ENCODE results near the gene ARHGAP15. TPM values are rescaled to one million over a fixed set of nuclear protein-coding genes. Genes with fewer than 3 reads are reported as not detected.

The ARHGAP15 gene
- total RNA-seq, 3 donors from 2014 or later (not counting 1 experiment from before 2014, with no cell fraction given): 148 to 168 (median 165) TPM

- H3K9me3 Mint-ChIP-seq: no peaks in the 10 kb centered on the region
- Histone ChIP-seq H3K27me3 (ENCODE audit: control insufficient read depth, insufficient read depth, low read length) (no peaks in the 10 kb centered on the region), H3K36me3 (ENCODE audit: control insufficient read depth, insufficient read depth, low read length) (no peaks in the 10 kb centered on the region), H3K4me1 (ENCODE audit: control insufficient read depth, insufficient read depth, low read length) (no peaks in the 10 kb centered on the region), H3K4me3 (ENCODE audit: low read length) (no peak overlapping the region), H3K27ac (ENCODE audit: low read length) (no peak overlapping the region), H3K9me3 (ENCODE audit: control insufficient read depth, insufficient read depth, low read length) (no peaks in the 10 kb centered on the region)
- no peak overlapping the region for H3K27ac Mint-ChIP-seq
- no peaks in the 10 kb centered on the region for H3K27me3 Mint-ChIP-seq (ENCODE audit: low read depth in 2 of 2)
- no peak overlapping the region for H3K4me3 Mint-ChIP-seq
- no peaks in the 10 kb centered on the region for H3K36me3 Mint-ChIP-seq
- intact Hi-C loops (cut with micrococcal nuclease): no loop called here
- no peak for DNase-seq
- TF ChIP-seq CTCF (IDR thresholded peaks at IDR 0.05): no peak
- ATAC-seq: no peak
- 97% methylated on average over 2 of the region's 3 CpGs for WGBS (ENCODE audit: insufficient coverage)
- peaks cover 5 to 6% of the 10 kb centered on the region in 2 donors for H3K4me1 Mint-ChIP-seq
Measured at GRCh38 chr2:143758629-143759330, 629.6 kb downstream of the ARHGAP15 start.

GRCh38 chr2:143759455-143759854 is 630.2 kb downstream of the ARHGAP15 start:
- Mint-ChIP-seq H3K9me3 (no peaks in the 10 kb centered on the region), H3K27me3 (ENCODE audit: low read depth in 2 of 2) (no peaks in the 10 kb centered on the region), H3K36me3 (no peaks in the 10 kb centered on the region), H3K4me1 (peaks cover 6 to 9% of the 10 kb centered on the region in 2 donors), H3K27ac (peak overlapping the region in 1 of 2 donors; percentile 3), H3K4me3 (no peak overlapping the region)
- ATAC-seq: no peak
- H3K27me3 ChIP-seq (ENCODE audit: control insufficient read depth, insufficient read depth, low read length): no peaks in the 10 kb centered on the region
- H3K36me3 ChIP-seq (ENCODE audit: control insufficient read depth, insufficient read depth, low read length): no peaks in the 10 kb centered on the region
- no peak for TF ChIP-seq CTCF (IDR thresholded peaks at IDR 0.05)
- WGBS (ENCODE audit: insufficient coverage): 94% methylated on average over 6 of the region's 6 CpGs
- no peak for DNase-seq
- H3K27ac ChIP-seq (ENCODE audit: low read length): no peak overlapping the region
- H3K9me3 ChIP-seq (ENCODE audit: control insufficient read depth, insufficient read depth, low read length): no peaks in the 10 kb centered on the region
- H3K4me3 ChIP-seq (ENCODE audit: low read length): no peak overlapping the region
- H3K4me1 ChIP-seq (ENCODE audit: control insufficient read depth, insufficient read depth, low read length): no peaks in the 10 kb centered on the region
- intact Hi-C loops (cut with micrococcal nuclease): no loop called here

GRCh38 chr2:143762176-143762928 is 633.1 kb downstream of the ARHGAP15 start:
- no peak overlapping the region for H3K27ac ChIP-seq (ENCODE audit: low read length)
- no peak overlapping the region for H3K4me3 Mint-ChIP-seq
- peaks cover 6 to 17% of the 10 kb centered on the region in 2 donors for H3K4me1 Mint-ChIP-seq
- no peaks in the 10 kb centered on the region for H3K4me1 ChIP-seq (ENCODE audit: control insufficient read depth, insufficient read depth, low read length)
- ATAC-seq: no peak
- H3K27me3 Mint-ChIP-seq (ENCODE audit: low read depth in 2 of 2): no peaks in the 10 kb centered on the region
- no peaks in the 10 kb centered on the region for H3K9me3 ChIP-seq (ENCODE audit: control insufficient read depth, insufficient read depth, low read length)
- intact Hi-C loops (cut with micrococcal nuclease): no loop called here
- H3K36me3 ChIP-seq (ENCODE audit: control insufficient read depth, insufficient read depth, low read length): no peaks in the 10 kb centered on the region
- no peaks in the 10 kb centered on the region for H3K36me3 Mint-ChIP-seq
- TF ChIP-seq CTCF (IDR thresholded peaks at IDR 0.05): no peak
- H3K27ac Mint-ChIP-seq: no peak overlapping the region
- H3K4me3 ChIP-seq (ENCODE audit: low read length): no peak overlapping the region
- DNase-seq: no peak
- H3K9me3 Mint-ChIP-seq: no peaks in the 10 kb centered on the region
- WGBS (ENCODE audit: insufficient coverage): 92% methylated on average over 2 of the region's 3 CpGs
- no peaks in the 10 kb centered on the region for H3K27me3 ChIP-seq (ENCODE audit: control insufficient read depth, insufficient read depth, low read length)

Data from natural killer cell (primary cell).